Femur (tissue), 1 donor: ENCODE results near the gene EP400.
"Not testable (repeated sequence)": the region's sequence is repeated elsewhere in the genome, so short reads cannot be mapped to it uniquely, and the experiment has no call there.

ENCODE experiments used
- DNase-seq: peaks from one replicate; pipeline ENCODE4 v3.0.0-alpha.2; 2017

EP400 gene

DNA sequence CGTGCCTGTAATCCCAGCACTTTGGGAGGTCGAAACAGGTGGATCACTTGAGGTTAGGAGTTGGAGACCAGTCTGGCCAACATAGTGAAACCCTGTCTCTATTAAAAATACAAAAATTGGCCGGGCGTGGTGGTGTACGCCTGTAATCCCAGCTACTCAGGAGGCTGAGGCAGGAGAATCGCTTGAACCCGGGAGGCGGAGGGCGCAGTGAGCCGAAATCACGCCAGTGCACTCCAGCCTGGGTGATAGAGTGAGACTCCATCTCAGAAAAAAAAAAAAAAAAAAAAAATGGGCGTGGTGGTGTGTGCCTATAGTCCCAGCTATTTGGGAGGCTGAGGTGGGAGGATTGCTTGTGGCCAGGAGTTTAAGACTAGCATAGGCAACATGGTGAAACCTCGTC is 4.7 kb downstream of the EP400 start:
- not testable (repeated sequence) for DNase-seq

DNA sequence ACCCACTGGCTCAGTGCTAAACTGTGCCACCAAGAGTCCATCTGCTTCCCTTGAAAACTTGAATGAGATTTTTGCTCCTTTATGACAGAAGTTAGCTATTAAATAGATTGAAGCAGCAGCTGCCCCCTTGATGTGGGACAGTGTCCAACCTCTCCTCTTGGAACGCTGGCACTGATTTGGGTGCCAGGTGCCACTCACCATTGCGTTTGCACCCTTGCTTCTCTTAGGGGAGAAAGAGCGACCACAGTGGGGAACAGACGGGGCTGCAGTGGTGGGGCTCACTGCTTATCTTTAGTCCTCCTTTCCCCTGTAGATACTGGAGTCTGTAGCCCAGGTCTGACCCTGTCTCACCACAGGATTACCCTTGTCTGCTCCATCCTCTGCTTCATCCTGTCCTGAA is 9.4 kb downstream of the EP400 start:
- DNase-seq = no peak

DNA sequence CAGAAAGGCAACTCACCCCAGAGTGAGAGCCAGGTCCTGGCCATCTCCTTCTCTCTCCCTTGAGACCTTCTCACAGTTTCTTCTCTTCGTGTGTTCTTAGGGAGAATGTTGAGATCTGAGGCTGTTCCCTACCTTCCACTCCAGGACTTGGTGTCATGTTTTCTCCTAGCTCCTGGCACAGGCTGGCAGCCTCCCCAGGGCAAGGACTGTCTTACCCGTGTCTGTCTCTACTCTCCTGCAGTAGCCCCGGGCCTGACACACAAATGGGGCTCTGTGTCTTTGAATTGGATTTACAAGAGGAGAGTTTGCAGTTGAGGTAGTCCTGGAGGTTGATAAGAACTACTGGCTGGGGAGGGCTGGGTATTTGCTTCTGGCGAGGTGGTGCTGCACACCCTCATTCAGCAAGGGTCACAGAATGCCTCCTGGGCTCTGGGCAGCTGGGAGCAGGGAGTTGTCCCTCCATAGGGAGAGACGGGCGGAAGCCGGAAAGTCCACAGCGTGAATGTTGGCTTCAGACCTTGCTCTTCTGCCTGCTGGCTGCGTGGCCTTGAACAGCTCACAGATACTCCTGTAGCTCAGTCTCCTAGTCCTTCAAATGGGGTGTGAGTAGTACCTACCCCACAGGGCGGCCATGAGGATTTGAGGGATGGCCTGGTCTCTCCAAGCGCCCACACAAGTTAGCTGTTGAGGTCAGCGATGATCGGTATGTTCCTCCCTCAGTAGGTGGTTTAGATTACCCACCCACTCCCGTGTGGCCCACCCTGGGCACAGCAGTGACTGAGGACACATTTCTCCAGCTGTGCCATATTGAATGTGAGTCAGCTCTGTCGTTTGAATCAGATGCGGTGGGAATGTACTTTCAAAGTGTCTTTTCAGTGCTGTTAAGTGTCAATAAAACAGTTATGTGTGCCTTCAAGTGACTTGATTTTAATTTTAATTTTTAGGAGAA is 10.2 kb downstream of the EP400 start:
- no peak for DNase-seq

DNA sequence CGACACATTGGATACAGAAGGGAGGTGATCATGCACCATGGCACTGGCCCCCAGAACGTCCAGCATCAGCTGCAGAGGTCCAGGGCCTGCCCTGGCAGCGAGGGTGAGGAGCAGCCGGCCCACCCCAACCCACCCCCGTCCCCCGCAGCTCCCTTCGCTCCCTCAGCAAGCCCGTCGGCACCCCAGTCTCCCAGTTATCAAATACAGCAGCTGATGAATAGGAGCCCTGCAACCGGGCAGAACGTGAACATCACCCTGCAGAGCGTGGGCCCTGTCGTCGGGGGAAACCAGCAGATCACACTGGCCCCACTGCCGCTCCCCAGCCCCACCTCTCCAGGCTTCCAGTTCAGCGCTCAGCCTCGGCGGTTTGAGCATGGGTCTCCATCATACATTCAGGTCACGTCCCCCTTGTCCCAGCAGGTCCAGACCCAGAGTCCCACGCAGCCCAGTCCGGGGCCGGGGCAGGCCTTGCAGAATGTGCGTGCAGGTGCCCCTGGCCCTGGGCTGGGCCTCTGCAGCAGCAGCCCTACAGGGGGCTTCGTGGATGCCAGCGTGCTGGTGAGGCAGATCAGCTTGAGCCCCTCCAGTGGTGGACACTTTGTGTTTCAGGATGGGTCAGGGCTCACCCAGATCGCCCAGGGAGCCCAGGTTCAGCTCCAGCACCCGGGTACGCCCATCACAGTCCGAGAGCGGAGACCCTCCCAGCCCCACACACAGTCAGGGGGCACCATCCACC is 11.0 kb downstream of the EP400 start:
- not testable (repeated sequence) for DNase-seq

DNA sequence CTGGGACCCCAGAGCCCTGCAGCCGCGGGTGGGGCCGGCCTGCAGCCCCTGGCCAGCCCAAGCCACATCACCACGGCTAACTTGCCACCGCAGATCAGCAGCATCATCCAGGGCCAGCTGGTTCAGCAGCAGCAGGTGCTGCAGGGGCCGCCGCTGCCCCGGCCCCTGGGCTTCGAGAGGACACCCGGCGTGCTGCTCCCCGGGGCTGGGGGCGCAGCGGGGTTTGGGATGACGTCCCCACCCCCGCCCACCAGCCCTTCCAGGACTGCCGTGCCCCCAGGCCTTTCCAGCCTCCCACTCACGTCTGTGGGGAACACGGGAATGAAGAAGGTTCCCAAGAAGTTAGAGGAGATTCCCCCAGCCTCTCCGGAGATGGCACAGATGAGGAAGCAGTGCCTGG is 11.6 kb downstream of the EP400 start:
- not testable (repeated sequence) for DNase-seq

DNA sequence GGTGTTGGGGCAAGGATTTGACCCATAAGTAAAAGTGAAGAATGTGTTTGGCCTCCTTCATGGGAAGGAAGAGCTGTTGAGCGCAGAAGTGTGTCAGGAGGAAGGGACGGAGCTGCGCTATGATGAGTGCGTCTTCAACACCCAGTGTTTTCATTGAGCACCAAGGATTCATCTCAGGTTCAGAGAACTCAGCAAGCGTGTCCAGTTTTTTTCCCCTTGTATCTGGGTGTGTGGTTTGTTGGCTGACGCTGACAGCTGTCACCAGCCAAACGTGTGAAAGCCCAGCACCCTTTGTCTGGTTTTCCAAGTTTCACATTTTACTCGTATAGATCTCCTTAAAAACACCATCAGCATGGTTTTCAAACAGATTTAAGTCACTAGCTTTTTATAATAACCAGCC is 12.3 kb downstream of the EP400 start:
- no peak for DNase-seq

DNA sequence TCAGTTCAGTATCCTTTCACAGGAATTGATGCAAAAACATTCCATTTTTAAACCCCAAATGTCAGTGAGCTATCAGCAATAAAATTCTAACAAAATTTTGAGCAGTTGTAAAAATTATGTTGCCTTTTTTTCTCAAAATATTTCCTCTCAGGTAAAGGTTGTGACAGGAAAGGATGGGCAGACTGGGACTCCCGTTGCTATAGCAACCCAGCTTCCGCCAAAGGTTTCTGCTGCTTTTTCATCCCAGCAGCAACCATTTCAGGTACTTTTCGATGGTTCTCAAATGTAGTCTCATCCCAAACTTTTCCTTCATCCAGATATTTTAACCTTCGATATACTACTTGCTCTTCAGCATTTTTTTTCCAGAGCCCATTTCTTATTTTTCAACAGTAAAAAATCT is 13.6 kb downstream of the EP400 start:
- DNase-seq = no peak

DNA sequence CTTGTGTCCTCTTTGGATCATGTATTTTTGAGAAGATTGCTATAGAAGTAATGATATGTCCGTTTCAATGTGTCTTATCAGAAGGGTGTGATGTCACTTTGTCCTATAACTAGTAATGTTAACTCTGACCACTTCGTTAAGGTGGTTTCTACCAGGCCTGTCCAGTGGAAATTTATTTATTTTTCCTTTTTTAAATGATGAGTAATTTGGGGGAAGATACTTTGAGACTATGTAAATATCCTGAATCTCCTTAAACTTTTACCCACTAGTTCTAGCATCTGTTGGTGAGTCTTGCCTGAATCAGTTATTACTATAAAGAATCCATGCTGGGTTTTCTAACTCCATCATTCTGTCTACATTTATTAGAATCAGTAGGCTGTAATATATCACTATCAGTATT is 15.3 kb downstream of the EP400 start:
- no peak for DNase-seq

DNA sequence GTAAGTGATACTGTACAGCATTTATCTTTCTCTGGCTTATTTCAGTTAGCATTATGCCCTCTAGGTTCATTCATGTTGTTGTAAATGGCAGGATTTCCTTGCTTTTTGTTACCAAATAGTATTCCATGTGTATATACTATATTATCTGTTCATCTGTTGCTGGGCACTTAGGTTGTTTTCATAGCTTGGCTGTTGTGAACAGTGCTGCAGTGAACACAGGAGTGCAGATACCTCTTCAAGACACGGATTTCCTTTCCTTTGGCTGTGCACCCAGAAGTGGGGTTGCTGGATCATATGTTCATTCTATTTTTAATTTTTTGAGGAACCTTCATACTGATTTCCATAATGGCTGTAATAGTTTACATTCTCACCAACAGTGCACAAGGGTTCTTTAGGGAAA is 21.5 kb downstream of the EP400 start:
- DNase-seq = no peak

DNA sequence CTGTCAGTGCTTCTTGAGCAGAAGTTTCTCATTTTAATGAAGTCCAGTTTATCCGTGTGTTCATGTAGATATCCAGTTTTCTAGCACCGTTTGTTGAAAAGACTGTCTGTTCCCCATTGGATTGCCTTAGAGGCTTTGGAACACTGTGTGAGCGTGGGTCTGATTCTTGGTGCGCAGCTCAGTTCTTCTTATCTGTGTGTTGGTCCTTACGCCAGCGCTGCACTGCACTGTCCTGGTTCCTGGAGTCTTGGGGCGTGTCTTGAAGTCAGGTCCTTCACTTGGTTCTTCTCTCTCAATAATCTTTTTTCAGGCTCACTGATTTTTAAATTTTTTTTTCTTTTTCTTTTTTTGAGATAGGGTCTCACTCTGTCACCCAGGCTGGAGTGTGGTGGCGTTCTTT is 25.5 kb downstream of the EP400 start:
- no peak for DNase-seq

DNA sequence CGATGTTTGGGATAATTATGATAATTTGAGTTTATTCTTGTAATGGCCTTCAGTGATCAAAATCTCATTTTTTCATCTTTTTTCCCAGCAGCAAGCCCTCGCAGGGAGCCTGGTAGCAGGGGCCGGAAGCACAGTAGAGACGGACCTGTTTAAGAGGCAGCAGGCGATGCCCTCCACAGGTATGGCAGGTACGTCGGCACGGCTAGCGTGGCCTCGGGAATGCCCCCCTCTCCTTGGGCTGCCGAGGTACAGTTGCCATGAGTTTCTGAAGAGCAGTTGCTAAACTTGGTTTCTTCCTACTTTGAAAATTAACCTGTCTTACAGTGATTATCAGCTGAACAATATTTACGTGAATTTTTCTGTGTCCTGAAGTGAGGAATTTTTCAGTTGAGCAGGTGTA is 29.9 kb downstream of the EP400 start:
- DNase-seq = no peak

DNA sequence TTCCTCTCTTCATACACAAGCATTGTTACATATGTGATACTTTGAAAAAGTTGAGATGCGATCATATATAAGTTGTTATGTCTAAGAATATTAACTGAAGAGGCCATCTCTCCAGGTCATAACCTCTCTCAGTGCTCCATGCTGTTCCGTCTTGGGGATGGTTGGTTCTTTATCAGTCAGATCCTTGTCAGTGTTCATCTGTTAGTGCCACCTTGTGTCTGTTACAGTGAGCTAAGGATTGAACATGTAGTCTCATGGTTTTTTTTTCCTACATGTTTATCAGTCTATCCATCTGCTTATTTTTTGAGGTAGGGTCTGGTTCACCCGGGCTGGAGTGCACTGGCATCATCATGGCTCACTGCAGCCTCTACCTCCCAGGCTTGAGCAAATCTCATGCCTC is 30.5 kb downstream of the EP400 start:
- no peak for DNase-seq

DNA sequence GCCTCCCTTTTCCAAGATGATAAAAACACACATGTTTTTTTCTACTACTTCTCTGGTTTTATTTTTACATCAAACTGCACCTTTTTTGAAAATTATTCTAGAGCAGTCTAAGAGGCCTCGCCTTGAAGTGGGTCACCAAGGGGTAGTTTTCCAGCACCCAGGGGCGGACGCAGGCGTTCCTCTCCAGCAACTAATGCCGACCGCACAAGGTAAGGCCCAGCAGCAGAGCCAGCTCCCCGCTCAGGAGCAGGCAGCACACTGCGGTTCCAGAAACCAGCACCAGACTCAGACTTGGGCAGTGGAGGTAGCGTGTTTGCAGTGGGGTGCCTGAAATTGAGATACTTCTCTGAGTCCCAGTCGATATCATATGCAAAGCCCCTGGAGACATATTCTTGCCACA is 31.6 kb downstream of the EP400 start:
- no peak for DNase-seq

DNA sequence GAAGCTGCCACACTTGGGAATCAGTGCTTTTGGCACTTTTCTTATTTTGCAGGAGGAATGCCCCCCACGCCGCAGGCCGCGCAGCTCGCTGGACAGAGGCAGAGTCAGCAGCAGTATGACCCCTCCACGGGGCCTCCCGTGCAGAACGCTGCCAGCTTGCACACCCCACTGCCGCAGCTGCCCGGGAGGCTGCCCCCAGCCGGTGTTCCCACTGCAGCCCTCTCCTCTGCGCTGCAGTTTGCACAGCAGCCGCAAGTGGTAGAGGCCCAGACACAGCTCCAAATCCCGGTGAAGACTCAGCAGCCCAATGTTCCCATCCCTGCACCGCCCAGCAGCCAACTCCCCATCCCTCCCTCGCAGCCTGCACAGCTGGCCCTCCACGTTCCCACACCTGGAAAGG is 32.3 kb downstream of the EP400 start:
- no peak for DNase-seq

DNA sequence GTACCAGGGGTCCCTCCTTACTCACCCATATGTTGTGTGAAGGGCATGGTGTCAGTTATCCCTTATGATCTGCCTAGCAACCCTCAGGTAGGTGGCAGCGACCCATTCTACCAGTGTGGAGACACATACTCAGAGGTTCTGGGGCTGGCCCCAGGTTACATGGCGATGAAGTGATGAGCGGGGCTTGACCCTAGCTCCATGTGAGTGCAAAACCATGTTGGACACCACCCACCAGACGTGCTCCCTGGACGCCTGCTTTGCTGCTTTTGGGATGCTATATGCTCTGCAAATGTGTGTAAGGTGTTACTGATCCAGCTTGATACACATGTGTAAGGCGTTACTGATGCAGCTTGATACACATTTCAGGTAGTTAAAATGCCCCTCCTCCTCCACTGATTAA is 33.3 kb downstream of the EP400 start:
- DNase-seq = no peak

DNA sequence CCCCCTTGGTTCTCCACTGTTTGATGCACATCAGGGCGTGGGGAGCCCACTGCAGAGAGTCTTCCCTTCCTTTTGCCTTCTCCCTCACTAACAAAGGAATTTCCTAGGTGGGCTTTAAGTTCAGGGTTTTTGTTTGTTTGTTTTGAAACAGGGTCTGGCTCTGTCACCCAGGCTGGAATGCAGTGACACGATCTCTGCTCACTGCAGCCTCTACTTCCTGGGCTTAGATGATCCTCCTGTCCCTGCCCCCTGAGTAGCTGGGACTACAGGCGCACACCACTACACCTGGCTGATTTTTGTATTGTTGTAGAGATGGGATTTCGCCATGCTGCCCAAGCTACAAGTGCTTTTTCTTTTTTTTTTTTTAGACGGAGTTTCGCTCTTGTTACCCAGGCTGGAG is 33.8 kb downstream of the EP400 start:
- DNase-seq = no peak

DNA sequence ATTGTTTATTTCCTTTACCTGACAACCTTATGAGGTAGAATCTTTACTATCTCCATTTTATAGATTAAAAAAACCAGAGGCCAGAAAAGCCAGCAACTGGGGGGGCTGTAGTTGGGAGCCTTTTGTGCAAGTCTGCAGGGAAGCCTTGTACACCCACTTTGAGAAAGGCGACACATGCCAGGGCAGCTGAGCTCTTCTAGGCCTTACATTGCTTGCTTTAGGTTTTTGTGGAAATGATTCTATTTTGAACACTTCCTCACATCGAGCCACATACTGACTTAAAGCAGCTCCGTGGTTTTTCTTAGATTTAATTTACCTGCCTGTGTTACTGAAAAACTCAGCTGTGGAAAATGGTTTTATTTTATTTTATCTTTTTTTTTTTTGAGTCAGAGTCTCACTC is 34.6 kb downstream of the EP400 start:
- DNase-seq = no peak

DNA sequence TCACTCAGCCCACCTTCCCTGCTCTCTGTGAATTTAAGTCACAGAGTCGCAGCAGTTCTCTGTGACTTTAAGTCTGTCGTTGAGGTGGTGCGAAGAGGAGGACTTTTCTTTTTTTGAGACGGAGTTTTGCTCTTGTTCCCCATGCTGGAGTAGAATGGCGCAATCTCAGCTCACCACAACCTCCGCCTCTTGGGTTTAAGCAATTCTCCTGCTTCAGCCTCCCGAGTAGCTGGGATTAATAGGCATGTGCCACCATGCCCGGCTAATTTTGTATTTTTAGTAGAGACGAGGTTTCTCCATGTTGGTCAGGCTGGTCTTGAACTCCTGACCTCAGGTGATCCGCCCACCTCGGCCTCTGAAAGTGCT is 35.8 kb downstream of the EP400 start:
- not testable (repeated sequence) for DNase-seq

DNA sequence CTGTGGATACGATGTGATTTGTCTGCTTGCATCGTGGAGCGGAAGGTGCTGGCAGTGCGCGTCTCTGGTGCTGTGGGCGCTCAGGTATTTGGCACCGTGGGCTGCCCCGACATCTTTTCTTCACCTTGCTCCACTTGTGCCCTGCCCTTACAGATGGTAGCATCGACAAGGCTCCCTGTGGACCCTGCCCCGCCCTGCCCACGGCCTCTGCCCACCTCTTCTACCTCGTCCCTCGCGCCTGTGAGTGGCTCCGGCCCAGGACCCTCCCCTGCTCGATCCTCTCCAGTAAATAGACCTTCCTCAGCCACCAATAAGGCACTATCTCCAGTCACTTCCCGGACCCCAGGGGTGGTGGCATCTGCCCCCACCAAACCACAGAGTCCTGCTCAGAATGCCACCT is 36.6 kb downstream of the EP400 start:
- no peak for DNase-seq

DNA sequence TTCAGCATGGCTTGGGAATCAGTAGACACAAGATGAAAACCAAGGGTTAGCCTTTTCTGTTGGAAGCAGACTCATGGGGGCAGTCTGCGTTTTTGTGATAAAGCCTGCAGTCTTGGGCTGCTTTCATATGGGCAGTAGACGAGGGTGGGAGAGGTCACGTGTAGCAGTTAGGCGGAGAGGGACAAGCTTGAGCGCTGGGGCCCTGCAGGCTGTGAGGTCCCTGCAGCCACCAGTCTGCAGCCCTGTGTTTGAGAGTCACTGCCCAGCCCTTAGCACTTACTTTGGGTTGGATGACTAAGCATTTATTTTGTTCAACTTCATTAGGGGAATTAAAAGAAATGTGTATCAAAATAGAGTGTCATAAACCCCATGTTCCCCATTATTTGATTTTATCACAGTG is 37.2 kb downstream of the EP400 start:
- no peak for DNase-seq

DNA sequence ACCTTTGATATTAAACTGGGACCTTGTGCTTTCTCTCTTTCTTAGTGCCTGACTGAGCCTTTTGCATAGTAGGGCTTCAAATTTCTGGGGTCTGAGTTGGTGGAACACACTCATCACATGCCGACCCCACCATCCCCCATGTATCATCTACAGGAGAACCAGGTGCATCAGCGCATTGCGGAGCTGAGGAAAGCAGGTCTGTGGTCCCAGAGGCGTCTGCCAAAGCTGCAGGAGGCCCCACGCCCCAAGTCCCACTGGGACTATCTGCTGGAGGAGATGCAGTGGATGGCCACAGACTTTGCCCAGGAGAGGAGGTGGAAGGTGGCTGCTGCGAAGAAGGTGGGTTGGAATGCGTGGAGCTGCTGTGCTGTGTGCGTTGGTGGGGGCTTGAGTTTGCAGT is 37.8 kb downstream of the EP400 start:
- DNase-seq = no peak

DNA sequence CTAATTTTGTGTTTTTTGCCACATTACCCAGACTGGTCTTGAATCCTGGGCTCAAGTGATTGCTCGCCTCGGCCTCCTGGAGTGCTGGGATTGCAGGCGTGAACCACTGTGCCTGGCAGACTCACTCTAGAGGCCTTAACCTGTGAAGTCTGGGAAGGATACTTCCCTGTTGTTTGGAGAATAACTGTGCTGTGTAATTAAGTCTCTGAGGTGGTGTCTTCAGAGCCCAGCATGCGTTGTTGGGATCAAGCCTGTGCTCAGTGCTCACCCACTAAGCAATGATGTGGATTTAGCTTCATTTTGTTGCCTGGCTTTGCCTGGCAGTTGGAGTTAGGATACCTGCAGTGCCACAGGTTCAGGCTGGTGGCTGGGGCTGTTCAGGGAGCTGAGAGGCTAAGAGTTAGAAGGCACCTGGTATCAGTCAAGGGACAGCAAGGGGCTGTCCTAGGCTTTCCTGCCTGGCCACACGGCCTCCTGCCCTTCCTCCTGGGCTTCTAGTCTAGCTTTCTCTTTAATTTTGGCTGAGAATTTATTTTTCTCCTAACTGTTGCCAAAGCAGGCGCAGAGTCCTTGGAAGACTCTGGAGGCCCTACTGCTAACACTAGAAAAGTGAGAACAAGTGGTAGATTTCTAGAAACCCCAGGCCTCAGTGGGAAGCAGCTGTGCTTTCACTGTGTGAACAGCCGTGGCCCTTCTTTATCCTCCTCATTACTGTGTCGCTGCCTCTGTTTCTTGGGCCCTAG is 38.5 kb downstream of the EP400 start:
- DNase-seq = no peak

DNA sequence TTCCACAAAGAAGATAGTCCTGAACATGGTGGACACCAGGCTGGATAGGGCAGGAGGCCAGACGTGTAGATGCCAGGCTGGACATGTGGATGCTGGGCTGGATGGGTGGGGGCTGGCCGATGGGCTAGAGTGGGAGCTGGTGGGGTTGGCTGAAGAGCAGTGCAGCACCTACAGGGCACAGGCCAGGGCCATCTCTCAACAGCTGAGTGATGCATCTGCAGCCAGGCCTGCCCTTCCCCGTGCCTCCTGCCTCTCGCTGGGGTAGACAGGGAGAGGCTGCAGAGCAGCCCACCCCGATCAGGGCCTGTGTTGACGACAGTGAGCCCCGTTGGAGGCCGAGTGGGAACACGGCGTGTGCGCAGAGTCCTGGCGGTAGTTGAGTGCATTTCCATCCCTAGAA is 39.3 kb downstream of the EP400 start:
- no peak for DNase-seq
